Measurements from ENCODE around the gene IFNAR2.

Gene IFNAR2

DNA sequence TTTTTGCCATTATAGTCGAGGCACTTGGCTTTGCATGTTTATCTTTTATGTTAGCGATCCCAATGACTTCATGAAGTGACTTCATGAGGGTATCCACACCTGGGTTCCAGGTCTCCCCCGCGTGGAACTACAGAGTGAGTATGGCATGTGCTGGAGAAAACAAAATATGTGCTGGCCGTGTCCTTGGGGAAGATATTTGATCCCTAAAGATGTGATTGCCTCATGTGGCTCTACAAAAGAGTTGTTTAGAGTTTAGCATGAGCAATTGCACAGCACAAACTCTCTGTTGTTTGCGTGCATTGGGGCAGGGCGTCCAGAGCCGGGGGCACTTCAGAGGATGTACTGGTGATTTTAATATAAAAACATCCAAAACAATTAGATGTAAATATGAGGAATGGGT, 41.2 kb downstream of the IFNAR2 start:
- DNase-seq, result no peak

DNA sequence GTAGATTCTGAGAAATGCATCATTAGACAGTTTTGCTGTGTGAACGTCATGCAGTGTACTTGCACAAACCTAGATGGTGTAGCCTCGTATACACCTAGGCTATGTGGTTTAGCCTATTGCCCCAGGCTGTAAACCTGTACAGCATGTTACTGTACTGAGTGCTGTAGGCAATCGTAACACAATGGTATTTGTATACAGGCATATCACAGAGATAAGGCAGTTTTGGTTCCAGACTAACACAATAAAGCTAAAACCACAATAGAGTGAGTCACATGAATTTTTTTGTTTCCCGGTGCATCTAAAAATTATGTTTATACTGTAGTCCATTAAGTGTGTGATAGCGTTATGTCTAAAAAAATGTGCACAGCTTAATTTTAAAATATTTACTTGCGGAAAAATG, 43.3 kb downstream of the IFNAR2 start:
- no peak for DNase-seq

DNA sequence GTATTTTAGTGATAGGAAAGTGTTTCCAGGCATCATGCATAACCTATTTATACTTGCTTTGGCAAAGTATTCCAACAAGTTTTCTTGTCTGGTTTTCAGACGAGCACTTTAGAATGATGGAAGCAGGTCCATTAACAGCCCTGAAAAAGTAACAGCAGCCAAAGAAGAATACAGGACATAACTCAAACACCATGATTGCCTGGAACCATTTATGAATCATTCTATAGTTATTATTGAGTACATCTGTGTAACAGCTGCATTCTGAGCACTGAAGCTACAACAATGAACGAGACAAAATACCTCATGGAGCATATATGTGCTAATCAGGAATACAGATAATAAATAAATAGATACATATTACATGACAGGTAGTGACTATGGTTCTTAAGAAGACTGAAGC, 49.0 kb downstream of the IFNAR2 start:
- DNase-seq, result no peak

DNA sequence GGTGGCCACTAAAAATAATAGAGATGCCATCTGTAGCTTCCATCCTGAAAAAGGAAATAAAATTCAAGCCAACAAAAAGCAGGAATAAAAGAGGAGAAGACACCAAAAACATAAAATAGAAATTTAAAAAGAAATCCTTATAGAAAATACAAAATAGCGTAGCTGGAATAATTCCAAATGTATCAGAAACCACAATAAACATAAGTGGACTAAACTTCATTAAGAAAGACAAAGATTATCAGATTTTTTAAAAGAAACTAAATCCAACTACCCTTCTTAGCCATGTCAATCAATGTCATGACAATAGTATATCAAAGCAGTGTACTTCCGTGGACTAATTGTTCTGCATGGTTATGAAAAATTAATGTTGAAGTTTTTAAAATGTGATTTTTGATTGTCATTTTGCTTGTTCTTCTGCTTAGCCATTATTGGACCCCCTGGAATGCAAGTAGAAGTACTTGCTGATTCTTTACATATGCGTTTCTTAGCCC, 49.6 kb downstream of the IFNAR2 start:
- DNase-seq, result no peak

Data from hematopoietic multipotent progenitor cell treated with erythropoietin and hydrocortisone succinate and interleukin-3 and kit ligand, for 4 days (in vitro differentiated cells).